Activated CD8-positive, alpha-beta T cell treated with anti-CD3 and anti-CD28 coated beads for 36 hours (primary cell): ENCODE data around the gene CYP26B1. TPM values are rescaled to one million over a fixed set of nuclear protein-coding genes. Genes with fewer than 3 reads are reported as not detected.

Experiments
- ATAC-seq: fragments of 200-7000 bp; cut with Tn5 transposase; one replicate; pipeline ENCODE4 v1.10.0; 2021; ENCODE audit warnings: mild to moderate bottlenecking, moderate library complexity
- CTCF ChIA-PET: fragments of 350-600 bp; sonication (Branson Sonifier 250); formaldehyde crosslinking; loops from one replicate; lab custom pipeline; 2021; ENCODE audit warnings: antibody characterized with exemption; lab: Charles Lee
- POLR2A ChIA-PET: fragments of 350-600 bp; sonication (Branson Sonifier 250); formaldehyde crosslinking; loops from one replicate; lab custom pipeline; 2021; ENCODE audit warnings: antibody characterized with exemption; lab: Charles Lee
- DNase-seq: peaks from one replicate; pipeline ENCODE4 v3.0.0-alpha.2; 2020
- H3K27ac Mint-ChIP-seq: one replicate; pipeline ENCODE4 v1.8.0; 2021; ENCODE audit warnings: mild to moderate bottlenecking, mixed read lengths
- H3K27me3 Mint-ChIP-seq: one replicate; pipeline ENCODE4 v1.8.0; 2021; ENCODE audit warnings: mixed read lengths
- H3K36me3 Mint-ChIP-seq: one replicate; pipeline ENCODE4 v1.8.0; 2021; ENCODE audit warnings: low read depth, mixed read lengths
- H3K4me1 Mint-ChIP-seq: one replicate; pipeline ENCODE4 v1.8.0; 2021; ENCODE audit warnings: low read depth, mixed read lengths
- H3K4me3 Mint-ChIP-seq: one replicate; pipeline ENCODE4 v1.8.0; 2021; ENCODE audit warnings: mild to moderate bottlenecking, moderate library complexity, mixed read lengths
- H3K9me3 Mint-ChIP-seq: one replicate; pipeline ENCODE4 v1.8.0; 2021; ENCODE audit warnings: mixed read lengths
- CTCF ChIP-seq: fragments of 200-600 bp; IDR thresholded peaks from one replicate; pipeline ENCODE4 v1.8.0; 2022; ENCODE audit warnings: antibody characterized with exemption, mild to moderate bottlenecking
- intact Hi-C: fragments of 100-400 bp; cut with micrococcal nuclease; formaldehyde crosslinking; loops from one replicate; pipeline ENCODE4 v1.10.0; 2022
- total RNA-seq, 2 experiments: library from RNA; stranded (reverse); gene quantifications; one replicate each; pipeline ENCODE4 v1.2.3, GENCODE V29; 2021

Gene CYP26B1
- total RNA-seq, 2 experiments from 2014 or later = not detected

DNA sequence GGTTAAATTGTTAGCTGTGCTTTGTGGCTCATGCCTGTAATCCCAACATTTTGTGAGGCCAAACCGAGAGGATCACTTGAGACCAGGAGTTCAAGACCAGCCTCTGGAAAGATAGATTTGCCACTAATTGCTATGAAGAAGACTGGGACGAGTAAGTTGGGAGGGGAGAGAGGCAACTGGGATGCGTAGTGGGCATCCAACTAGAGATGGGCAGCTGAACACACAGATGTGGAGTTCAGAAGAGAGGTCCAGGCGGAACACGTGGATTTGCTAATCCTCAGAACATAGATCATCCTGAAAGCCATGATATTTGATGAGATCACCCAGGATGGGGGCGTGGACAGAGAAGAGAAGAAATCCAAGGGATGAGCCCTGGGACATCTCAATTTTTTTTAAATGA lies 48.7 kb downstream of the CYP26B1 start:
- CTCF ChIA-PET = no interaction called here
- no peak for ATAC-seq
- H3K4me1 Mint-ChIP-seq = no peaks in the 10 kb centered on the region
- no peak overlapping the region for H3K4me3 Mint-ChIP-seq
- no peaks in the 10 kb centered on the region for H3K9me3 Mint-ChIP-seq
- TF ChIP-seq CTCF = no peak
- intact Hi-C loops = no loop called here
- POLR2A ChIA-PET = no interaction called here
- H3K27me3 Mint-ChIP-seq = peaks cover 7% of the 10 kb centered on the region
- H3K36me3 Mint-ChIP-seq = no peaks in the 10 kb centered on the region
- no peak for DNase-seq
- no peak overlapping the region for H3K27ac Mint-ChIP-seq

- ATAC-seq = no peak
Observed at GRCh38 chr2:72097276-72097675, 50.4 kb downstream of the CYP26B1 start.

DNA sequence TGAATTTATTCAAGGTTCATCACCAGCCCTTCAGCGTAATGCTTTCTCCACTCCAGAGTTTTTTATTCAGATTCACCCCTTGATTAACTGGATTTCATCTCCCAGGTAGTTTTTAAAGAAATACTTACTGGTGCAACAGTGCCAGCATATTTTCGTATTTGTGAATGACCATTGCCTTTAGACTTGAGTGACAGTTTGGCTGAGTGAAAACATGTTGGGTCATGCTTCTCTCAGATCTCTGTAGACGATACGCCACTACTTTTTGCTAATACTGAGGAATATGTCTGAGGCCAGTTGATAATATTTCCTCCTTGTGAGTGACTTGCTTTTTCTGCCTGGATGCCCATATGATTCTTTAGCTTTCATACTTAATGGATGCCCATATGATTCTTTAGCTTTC lies 51.5 kb downstream of the CYP26B1 start:
- intact Hi-C loops = no loop called here
- ChIA-PET POLR2A (no interaction called here), CTCF (no interaction called here)
- H3K36me3 Mint-ChIP-seq = no peaks in the 10 kb centered on the region
- no peak for TF ChIP-seq CTCF
- DNase-seq (no peak), ATAC-seq (no peak)
- H3K4me1 Mint-ChIP-seq = no peaks in the 10 kb centered on the region
- H3K4me3 Mint-ChIP-seq = no peak overlapping the region
- H3K27ac Mint-ChIP-seq = no peak overlapping the region
- no peaks in the 10 kb centered on the region for H3K9me3 Mint-ChIP-seq
- peaks cover 5% of the 10 kb centered on the region for H3K27me3 Mint-ChIP-seq

More at GRCh38 chr2:72097276-72097675, 50.4 kb downstream of the CYP26B1 start:
- ChIA-PET POLR2A (no interaction called here), CTCF (interaction anchor here (0.8 kb wide), 1 partner anchor 271 kb away, joined by 3 read pairs; no protein-coding TSS in a partner anchor)
- no peaks in the 10 kb centered on the region for H3K9me3 Mint-ChIP-seq
- no peaks in the 10 kb centered on the region for H3K4me1 Mint-ChIP-seq
- H3K4me3 Mint-ChIP-seq = no peak overlapping the region
- peaks cover 5% of the 10 kb centered on the region for H3K27me3 Mint-ChIP-seq
- no peak for TF ChIP-seq CTCF
- H3K27ac Mint-ChIP-seq = no peak overlapping the region
- intact Hi-C loops = no loop called here
- no peak for DNase-seq
- H3K36me3 Mint-ChIP-seq = no peaks in the 10 kb centered on the region

DNA sequence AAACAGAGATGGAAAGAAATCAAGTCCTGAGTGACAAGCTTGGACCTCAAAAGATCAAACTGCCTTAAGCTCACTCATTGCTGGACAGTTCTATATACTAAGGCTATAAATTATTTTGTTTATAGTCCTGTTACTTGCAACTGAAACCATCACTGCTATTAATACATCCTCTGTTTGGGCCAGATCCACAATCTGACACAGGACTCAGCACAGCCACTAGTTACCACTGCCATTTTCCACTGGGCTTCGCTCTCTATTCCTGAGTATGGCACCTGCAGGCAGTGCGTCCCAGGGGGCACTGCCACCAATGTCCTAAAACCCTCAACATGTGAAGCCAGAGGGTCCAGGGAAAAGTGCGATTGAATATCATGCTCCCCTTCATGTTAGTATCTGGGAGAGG lies 52.3 kb downstream of the CYP26B1 start:
- Mint-ChIP-seq H3K27me3 (peaks cover 5% of the 10 kb centered on the region), H3K4me1 (no peaks in the 10 kb centered on the region), H3K9me3 (peaks cover under 1% of the 10 kb centered on the region), H3K36me3 (no peaks in the 10 kb centered on the region), H3K4me3 (no peak overlapping the region), H3K27ac (no peak overlapping the region)
- CTCF ChIA-PET = no interaction called here
- intact Hi-C loops = no loop called here
- ATAC-seq (no peak), DNase-seq (no peak)
- no peak for TF ChIP-seq CTCF
- POLR2A ChIA-PET = no interaction called here

DNA sequence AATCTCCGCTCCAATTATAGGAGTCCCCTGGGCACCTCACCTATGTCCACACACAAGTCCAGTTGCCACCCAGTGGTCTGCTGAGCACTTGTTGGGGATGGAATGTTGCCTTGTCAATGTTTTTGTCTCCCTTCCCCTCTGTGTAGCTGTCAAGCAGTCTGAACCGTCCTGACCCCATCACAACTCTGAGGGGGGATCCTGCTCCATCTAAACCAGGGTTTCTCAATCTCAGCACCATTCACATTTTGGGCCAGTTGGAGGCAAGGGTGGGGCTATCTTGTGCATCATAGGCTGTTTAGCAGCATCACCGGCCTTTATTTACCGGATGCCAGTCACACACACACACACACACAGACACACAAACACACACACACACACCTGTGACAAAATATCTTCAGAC lies 53.0 kb downstream of the CYP26B1 start:
- H3K27ac Mint-ChIP-seq = no peak overlapping the region
- no peaks in the 10 kb centered on the region for H3K4me1 Mint-ChIP-seq
- ATAC-seq (no peak), DNase-seq (no peak)
- H3K4me3 Mint-ChIP-seq = no peak overlapping the region
- no peak for TF ChIP-seq CTCF
- ChIA-PET CTCF (no interaction called here), POLR2A (no interaction called here)
- peaks cover 3% of the 10 kb centered on the region for H3K27me3 Mint-ChIP-seq
- no peaks in the 10 kb centered on the region for H3K36me3 Mint-ChIP-seq
- intact Hi-C loops = no loop called here
- H3K9me3 Mint-ChIP-seq = peaks cover 2% of the 10 kb centered on the region
